Measurements from ENCODE around the gene MBP. TPM values are rescaled to one million over a fixed set of nuclear protein-coding genes. Genes with fewer than 3 reads are reported as not detected.
A peak's percentile ranks its signal among the peaks of the same experiment; 100 is the strongest.

MBP gene
- total and polyA plus RNA-seq, 2 of the 13 experiments (the other 11 are each of a cell fraction or from before 2014, with no cell fraction given), result 5.0 to 8.5 TPM

DNA sequence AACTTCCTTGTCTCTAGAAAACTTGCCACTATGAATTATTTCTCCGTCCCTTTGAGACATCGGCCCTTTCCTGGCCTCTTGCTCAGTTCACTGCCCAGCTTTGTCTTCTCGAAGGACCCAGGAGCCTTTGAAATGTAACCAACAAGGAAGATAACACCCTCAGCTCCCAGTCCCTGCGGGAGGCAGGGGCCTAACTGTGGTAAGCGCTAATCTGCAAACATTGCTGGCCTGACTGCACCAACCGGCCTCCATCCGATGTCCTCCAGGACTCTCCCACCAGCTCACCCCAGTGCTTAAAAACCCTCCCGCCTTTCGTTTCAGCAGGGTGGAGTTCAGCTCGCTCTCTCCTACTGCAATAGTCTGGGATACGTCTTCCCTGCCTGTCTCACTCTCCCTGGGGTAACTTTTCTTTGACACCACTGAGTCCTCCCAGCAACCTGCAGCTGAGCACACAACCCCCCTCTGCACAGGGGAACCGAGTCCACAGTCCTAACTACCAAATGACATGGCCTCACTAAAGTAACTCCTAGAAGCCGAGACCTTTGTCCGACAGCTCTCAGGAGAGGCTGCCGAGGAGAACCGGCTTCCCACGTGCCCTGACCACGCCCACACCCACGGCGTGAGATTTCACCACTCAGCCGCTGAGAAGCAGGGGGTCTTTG is 76.1 kb downstream of the MBP start (continued):
- TF ChIP-seq, protein P1, sequence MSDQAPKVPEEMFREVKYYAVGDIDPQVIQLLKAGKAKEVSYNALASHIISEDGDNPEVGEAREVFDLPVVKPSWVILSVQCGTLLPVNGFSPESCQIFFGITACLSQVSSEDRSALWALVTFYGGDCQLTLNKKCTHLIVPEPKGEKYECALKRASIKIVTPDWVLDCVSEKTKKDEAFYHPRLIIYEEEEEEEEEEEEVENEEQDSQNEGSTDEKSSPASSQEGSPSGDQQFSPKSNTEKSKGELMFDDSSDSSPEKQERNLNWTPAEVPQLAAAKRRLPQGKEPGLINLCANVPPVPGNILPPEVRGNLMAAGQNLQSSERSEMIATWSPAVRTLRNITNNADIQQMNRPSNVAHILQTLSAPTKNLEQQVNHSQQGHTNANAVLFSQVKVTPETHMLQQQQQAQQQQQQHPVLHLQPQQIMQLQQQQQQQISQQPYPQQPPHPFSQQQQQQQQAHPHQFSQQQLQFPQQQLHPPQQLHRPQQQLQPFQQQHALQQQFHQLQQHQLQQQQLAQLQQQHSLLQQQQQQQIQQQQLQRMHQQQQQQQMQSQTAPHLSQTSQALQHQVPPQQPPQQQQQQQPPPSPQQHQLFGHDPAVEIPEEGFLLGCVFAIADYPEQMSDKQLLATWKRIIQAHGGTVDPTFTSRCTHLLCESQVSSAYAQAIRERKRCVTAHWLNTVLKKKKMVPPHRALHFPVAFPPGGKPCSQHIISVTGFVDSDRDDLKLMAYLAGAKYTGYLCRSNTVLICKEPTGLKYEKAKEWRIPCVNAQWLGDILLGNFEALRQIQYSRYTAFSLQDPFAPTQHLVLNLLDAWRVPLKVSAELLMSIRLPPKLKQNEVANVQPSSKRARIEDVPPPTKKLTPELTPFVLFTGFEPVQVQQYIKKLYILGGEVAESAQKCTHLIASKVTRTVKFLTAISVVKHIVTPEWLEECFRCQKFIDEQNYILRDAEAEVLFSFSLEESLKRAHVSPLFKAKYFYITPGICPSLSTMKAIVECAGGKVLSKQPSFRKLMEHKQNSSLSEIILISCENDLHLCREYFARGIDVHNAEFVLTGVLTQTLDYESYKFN (CRISPR knock-in tag; conservative IDR thresholded peaks at IDR 0.05), result peak; percentile 56
- TF ChIP-seq ZNF615 (CRISPR knock-in tag; IDR thresholded peaks at IDR 0.05; ENCODE audit: borderline replicate concordance) (no peak), CEBPB (IDR thresholded peaks at IDR 0.05; ENCODE audit: borderline replicate concordance, low read depth, low read length) (no peak), ELF3 (CRISPR knock-in tag; IDR thresholded peaks at IDR 0.05) (peak; percentile 15; the same call in 1 of the 2 replicates), ARNTL (CRISPR knock-in tag; IDR thresholded peaks at IDR 0.05) (0 out of 2 replicates have a peak, but pooled peaks have one; percentile 45), ZBTB38 (CRISPR knock-in tag; IDR thresholded peaks at IDR 0.05) (0 out of 2 replicates have a peak, but pooled peaks have one; percentile 28), DMAP1 (CRISPR knock-in tag; IDR thresholded peaks at IDR 0.05) (0 out of 2 replicates have a peak, but pooled peaks have one; percentile 28), ZFY (CRISPR knock-in tag; IDR thresholded peaks at IDR 0.05) (0 out of 2 replicates have a peak, but pooled peaks have one; percentile 15), TRIM24 (CRISPR knock-in tag; IDR thresholded peaks at IDR 0.05) (no peak), KAT2B (IDR thresholded peaks at IDR 0.05; ENCODE audit: borderline replicate concordance, low read depth, low read length) (no peak), NONO (IDR thresholded peaks at IDR 0.05) (no peak), NONO (CRISPR knock-in tag; conservative IDR thresholded peaks at IDR 0.05) (peak; percentile 41; the same call in 1 of the 2 replicates), HDAC1 (CRISPR knock-in tag; IDR thresholded peaks at IDR 0.05) (peak; percentile 63), SETDB1 (CRISPR knock-in tag; IDR thresholded peaks at IDR 0.05; ENCODE audit: borderline replicate concordance) (no peak), SALL1 (CRISPR knock-in tag; IDR thresholded peaks at IDR 0.05) (peak; percentile 50)
- TF ChIP-seq, protein P2, sequence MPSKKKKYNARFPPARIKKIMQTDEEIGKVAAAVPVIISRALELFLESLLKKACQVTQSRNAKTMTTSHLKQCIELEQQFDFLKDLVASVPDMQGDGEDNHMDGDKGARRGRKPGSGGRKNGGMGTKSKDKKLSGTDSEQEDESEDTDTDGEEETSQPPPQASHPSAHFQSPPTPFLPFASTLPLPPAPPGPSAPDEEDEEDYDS (CRISPR knock-in tag; IDR thresholded peaks at IDR 0.05), result 0 out of 2 replicates have a peak, but pooled peaks have one; percentile 28
- TF ChIP-seq, protein P3, sequence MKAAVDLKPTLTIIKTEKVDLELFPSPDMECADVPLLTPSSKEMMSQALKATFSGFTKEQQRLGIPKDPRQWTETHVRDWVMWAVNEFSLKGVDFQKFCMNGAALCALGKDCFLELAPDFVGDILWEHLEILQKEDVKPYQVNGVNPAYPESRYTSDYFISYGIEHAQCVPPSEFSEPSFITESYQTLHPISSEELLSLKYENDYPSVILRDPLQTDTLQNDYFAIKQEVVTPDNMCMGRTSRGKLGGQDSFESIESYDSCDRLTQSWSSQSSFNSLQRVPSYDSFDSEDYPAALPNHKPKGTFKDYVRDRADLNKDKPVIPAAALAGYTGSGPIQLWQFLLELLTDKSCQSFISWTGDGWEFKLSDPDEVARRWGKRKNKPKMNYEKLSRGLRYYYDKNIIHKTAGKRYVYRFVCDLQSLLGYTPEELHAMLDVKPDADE (CRISPR knock-in tag; IDR thresholded peaks at IDR 0.05), result no peak
- TF ChIP-seq, protein P4, sequence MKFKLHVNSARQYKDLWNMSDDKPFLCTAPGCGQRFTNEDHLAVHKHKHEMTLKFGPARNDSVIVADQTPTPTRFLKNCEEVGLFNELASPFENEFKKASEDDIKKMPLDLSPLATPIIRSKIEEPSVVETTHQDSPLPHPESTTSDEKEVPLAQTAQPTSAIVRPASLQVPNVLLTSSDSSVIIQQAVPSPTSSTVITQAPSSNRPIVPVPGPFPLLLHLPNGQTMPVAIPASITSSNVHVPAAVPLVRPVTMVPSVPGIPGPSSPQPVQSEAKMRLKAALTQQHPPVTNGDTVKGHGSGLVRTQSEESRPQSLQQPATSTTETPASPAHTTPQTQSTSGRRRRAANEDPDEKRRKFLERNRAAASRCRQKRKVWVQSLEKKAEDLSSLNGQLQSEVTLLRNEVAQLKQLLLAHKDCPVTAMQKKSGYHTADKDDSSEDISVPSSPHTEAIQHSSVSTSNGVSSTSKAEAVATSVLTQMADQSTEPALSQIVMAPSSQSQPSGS (CRISPR knock-in tag; IDR thresholded peaks at IDR 0.05), result no peak
- TF ChIP-seq, protein P5, sequence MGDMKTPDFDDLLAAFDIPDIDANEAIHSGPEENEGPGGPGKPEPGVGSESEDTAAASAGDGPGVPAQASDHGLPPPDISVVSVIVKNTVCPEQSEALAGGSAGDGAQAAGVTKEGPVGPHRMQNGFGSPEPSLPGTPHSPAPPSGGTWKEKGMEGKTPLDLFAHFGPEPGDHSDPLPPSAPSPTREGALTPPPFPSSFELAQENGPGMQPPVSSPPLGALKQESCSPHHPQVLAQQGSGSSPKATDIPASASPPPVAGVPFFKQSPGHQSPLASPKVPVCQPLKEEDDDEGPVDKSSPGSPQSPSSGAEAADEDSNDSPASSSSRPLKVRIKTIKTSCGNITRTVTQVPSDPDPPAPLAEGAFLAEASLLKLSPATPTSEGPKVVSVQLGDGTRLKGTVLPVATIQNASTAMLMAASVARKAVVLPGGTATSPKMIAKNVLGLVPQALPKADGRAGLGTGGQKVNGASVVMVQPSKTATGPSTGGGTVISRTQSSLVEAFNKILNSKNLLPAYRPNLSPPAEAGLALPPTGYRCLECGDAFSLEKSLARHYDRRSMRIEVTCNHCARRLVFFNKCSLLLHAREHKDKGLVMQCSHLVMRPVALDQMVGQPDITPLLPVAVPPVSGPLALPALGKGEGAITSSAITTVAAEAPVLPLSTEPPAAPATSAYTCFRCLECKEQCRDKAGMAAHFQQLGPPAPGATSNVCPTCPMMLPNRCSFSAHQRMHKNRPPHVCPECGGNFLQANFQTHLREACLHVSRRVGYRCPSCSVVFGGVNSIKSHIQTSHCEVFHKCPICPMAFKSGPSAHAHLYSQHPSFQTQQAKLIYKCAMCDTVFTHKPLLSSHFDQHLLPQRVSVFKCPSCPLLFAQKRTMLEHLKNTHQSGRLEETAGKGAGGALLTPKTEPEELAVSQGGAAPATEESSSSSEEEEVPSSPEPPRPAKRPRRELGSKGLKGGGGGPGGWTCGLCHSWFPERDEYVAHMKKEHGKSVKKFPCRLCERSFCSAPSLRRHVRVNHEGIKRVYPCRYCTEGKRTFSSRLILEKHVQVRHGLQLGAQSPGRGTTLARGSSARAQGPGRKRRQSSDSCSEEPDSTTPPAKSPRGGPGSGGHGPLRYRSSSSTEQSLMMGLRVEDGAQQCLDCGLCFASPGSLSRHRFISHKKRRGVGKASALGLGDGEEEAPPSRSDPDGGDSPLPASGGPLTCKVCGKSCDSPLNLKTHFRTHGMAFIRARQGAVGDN (CRISPR knock-in tag; IDR thresholded peaks at IDR 0.05), result peak; percentile 70

All from HepG2 (cell line).